Endodermal cell (in vitro differentiated cells): ENCODE measurements around the gene FRS3. TPM values are rescaled to one million over a fixed set of nuclear protein-coding genes. Genes with fewer than 3 reads are reported as not detected.

Experiments
- DNase-seq: peaks from one replicate; pipeline ENCODE4 v3.0.0-alpha.2; 2017
- H3K27ac ChIP-seq: 2 replicates; pipeline ENCODE4 v1.5.1; 2013; ENCODE audit warnings: mild to moderate bottlenecking, low read depth, low read length, moderate library complexity
- H3K27me3 ChIP-seq: 2 replicates; pipeline ENCODE4 v1.6.1; 2013; ENCODE audit warnings: mild to moderate bottlenecking, low read length, moderate library complexity; ENCODE audit not compliant: insufficient read depth, control insufficient read depth, poor library complexity, severe bottlenecking
- H3K36me3 ChIP-seq: 2 replicates; pipeline ENCODE4 v1.7.0; 2013; ENCODE audit warnings: mild to moderate bottlenecking, low read length, moderate library complexity; ENCODE audit not compliant: control insufficient read depth, insufficient read depth
- H3K4me1 ChIP-seq: one replicate; pipeline ENCODE4 v1.7.0; 2013; ENCODE audit warnings: low read length; ENCODE audit not compliant: control insufficient read depth, insufficient read depth
- H3K4me3 ChIP-seq: 2 replicates; pipeline ENCODE4 v1.5.1; 2013; ENCODE audit warnings: mild to moderate bottlenecking, low read length, moderate library complexity
- H3K9ac ChIP-seq: 2 replicates; pipeline ENCODE4 v1.6.1; 2013; ENCODE audit warnings: mild to moderate bottlenecking, low read length, moderate library complexity; ENCODE audit not compliant: poor library complexity, severe bottlenecking; ENCODE audit errors: extremely low read depth
- H3K9me3 ChIP-seq: 2 replicates; pipeline ENCODE4 v1.6.1; 2013; ENCODE audit warnings: mild to moderate bottlenecking, low read length, moderate library complexity; ENCODE audit not compliant: control insufficient read depth
- H3K27ac Mint-ChIP-seq: 2 replicates; pipeline ENCODE4 v1.8.0; 2020; ENCODE audit warnings: mixed read lengths
- H3K27me3 Mint-ChIP-seq: 2 replicates; pipeline ENCODE4 v1.8.0; 2021; ENCODE audit warnings: mild to moderate bottlenecking, mixed read lengths; ENCODE audit not compliant: insufficient read depth
- H3K36me3 Mint-ChIP-seq: 2 replicates; pipeline ENCODE4 v1.8.0; 2020; ENCODE audit warnings: low read depth, mixed read lengths
- H3K4me1 Mint-ChIP-seq: 2 replicates; pipeline ENCODE4 v1.8.0; 2020; ENCODE audit warnings: mixed read lengths
- H3K4me3 Mint-ChIP-seq: 2 replicates; pipeline ENCODE4 v1.8.0; 2020; ENCODE audit warnings: mild to moderate bottlenecking, moderate library complexity, mixed read lengths
- H3K9me3 Mint-ChIP-seq: 2 replicates; pipeline ENCODE4 v1.8.0; 2020; ENCODE audit warnings: mild to moderate bottlenecking, mixed read lengths
- WGBS, 2 experiments: methylation state at CpG; one replicate each; pipeline versions ENCODE4 v1.1.5 to v1.1.7; 2013; ENCODE audit warnings: missing lambda C conversion rate in 2 of 2, mixed read lengths in 1 of 2; ENCODE audit not compliant: insufficient coverage in 1 of 2, insufficient read length in 1 of 2; 5-methylcytosine and 5-hydroxymethylcytosine counted together
- total RNA-seq, 2 donors: library from RNA; stranded (reverse); fragmentation: NEBNext Ultra II Directional in 1 of 2; extraction: Animal tissue kit (Norgen Biotek cat#: 25700) in 1 of 2; gene quantifications; 2 replicates in 1 of 2; 3 replicates in 1 of 2; pipeline ENCODE4 v1.2.1, GENCODE V29; 2021
- TF ChIP-seq, protein P1 (sequence below): fragments of 200-600 bp; sonication (generic); conservative IDR thresholded peaks from 2 replicates; pipeline ENCODE4 v1.5.0; 2021; ENCODE audit warnings: antibody characterized with exemption, mild to moderate bottlenecking

The FRS3 gene
- total RNA-seq, 2 donors from 2014 or later, result 7.5 to 12.0 TPM

- H3K4me1 ChIP-seq, result no peaks in the 10 kb centered on the region
- peaks cover 59% of the 10 kb centered on the region for H3K36me3 ChIP-seq
- DNase-seq, result peak; percentile 29
- H3K9me3 ChIP-seq, result no peaks in the 10 kb centered on the region
- no peak overlapping the region for H3K27ac ChIP-seq
- no peak overlapping the region for H3K9ac ChIP-seq
- Mint-ChIP-seq H3K9me3 (no peaks in the 10 kb centered on the region), H3K27me3 (no peaks in the 10 kb centered on the region), H3K4me1 (no peaks in the 10 kb centered on the region), H3K4me3 (no peak overlapping the region), H3K27ac (no peak overlapping the region), H3K36me3 (peaks cover 31% of the 10 kb centered on the region)
- WGBS, 2 experiments, result 95 to 100% methylated on average over 3 to 4 of the region's 4 CpGs
- TF ChIP-seq, protein P1, sequence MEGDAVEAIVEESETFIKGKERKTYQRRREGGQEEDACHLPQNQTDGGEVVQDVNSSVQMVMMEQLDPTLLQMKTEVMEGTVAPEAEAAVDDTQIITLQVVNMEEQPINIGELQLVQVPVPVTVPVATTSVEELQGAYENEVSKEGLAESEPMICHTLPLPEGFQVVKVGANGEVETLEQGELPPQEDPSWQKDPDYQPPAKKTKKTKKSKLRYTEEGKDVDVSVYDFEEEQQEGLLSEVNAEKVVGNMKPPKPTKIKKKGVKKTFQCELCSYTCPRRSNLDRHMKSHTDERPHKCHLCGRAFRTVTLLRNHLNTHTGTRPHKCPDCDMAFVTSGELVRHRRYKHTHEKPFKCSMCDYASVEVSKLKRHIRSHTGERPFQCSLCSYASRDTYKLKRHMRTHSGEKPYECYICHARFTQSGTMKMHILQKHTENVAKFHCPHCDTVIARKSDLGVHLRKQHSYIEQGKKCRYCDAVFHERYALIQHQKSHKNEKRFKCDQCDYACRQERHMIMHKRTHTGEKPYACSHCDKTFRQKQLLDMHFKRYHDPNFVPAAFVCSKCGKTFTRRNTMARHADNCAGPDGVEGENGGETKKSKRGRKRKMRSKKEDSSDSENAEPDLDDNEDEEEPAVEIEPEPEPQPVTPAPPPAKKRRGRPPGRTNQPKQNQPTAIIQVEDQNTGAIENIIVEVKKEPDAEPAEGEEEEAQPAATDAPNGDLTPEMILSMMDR, result no peak
- no peak overlapping the region for H3K4me3 ChIP-seq
- no peaks in the 10 kb centered on the region for H3K27me3 ChIP-seq
Measured at GRCh38 chr6:41791984-41792383, 12.3 kb upstream of the FRS3 start.

GRCh38 chr6:41791305-41791704, 11.6 kb upstream of the FRS3 start:
- Histone ChIP-seq H3K27ac (no peak overlapping the region), H3K4me3 (no peak overlapping the region)
- WGBS, 2 experiments, result 83 to 94% methylated on average over 1 of the region's 1 CpG

DNA sequence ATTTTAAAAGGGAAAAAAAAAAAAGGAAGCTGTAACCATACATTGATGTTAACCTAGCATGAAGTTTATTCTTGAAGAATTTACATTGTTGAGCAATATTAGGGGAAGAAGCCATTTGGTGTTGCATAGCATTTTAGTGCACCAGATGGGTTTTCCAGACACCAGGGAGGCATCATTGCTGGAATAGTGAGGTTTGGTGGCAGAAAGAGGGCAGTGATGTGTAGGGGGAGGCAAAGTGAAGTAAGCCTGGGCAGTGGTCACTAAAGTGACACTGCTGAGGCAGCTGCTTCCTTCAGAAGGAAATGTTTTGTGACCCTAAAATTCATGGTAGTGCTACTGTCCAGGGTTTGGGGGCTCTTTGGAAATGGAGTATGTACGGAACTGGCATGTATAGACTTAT, 10.3 kb upstream of the FRS3 start:
- Mint-ChIP-seq H3K27me3 (peaks cover 13% of the 10 kb centered on the region), H3K27ac (no peak overlapping the region), H3K4me3 (no peak overlapping the region), H3K9me3 (no peaks in the 10 kb centered on the region), H3K36me3 (peaks cover 31% of the 10 kb centered on the region), H3K4me1 (peaks cover 3% of the 10 kb centered on the region)
- no peak overlapping the region for H3K9ac ChIP-seq
- no peaks in the 10 kb centered on the region for H3K4me1 ChIP-seq
- H3K9me3 ChIP-seq, result no peaks in the 10 kb centered on the region
- WGBS, 2 experiments, result 100% methylated on average over 1 of the region's 1 CpG
- peaks cover 9% of the 10 kb centered on the region for H3K27me3 ChIP-seq
- TF ChIP-seq, protein P1, result no peak
- H3K27ac ChIP-seq, result no peak overlapping the region
- peaks cover 44% of the 10 kb centered on the region for H3K36me3 ChIP-seq
- no peak overlapping the region for H3K4me3 ChIP-seq
- peak; percentile 8 for DNase-seq

More at GRCh38 chr6:41791305-41791704, 11.6 kb upstream of the FRS3 start:
- Histone ChIP-seq H3K9ac (no peak overlapping the region), H3K9me3 (no peaks in the 10 kb centered on the region), H3K4me1 (no peaks in the 10 kb centered on the region), H3K27me3 (no peaks in the 10 kb centered on the region), H3K36me3 (peaks cover 56% of the 10 kb centered on the region)
- DNase-seq, result no peak
- Mint-ChIP-seq H3K27ac (no peak overlapping the region), H3K9me3 (no peaks in the 10 kb centered on the region), H3K27me3 (peaks cover under 1% of the 10 kb centered on the region), H3K36me3 (peaks cover 31% of the 10 kb centered on the region), H3K4me1 (no peaks in the 10 kb centered on the region), H3K4me3 (no peak overlapping the region)
- TF ChIP-seq, protein P1, result no peak
